Non-pigmented ciliary epithelial cell (primary cell): ENCODE results near the gene FUBP3.
"Not testable (repeated sequence)": the region's sequence is repeated elsewhere in the genome, so short reads cannot be mapped to it uniquely, and the experiment has no call there.

Experiments used
- DNase-seq: peaks from one replicate; pipeline ENCODE4 v3.0.0-alpha.2; 2010; ENCODE audit warnings: low read depth

Gene FUBP3

GRCh38 chr9:130556396-130557076 is 22.8 kb upstream of the FUBP3 start:
- DNase-seq, result no peak

- no peak for DNase-seq
Observed at GRCh38 chr9:130557077-130557468, 22.3 kb upstream of the FUBP3 start.

DNA sequence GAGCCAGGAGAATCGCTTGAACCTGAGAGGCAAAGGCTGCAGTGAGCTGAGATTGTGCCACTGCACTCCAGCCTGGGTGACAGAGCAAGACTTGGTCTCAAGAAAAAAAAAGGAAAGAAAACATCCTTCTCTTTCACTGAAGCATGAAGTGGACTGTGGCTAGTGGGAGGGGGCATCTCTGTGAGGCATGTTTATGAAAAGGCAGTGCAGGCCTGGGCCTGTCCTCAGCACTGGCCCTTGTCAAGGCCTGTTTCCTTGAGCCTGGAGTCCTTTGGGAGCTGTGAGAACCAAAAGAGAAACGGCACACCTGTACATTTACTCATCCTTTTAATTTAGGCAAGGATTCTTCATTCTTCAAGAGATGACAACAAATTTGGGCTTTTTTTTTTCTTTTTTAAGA is 18.3 kb upstream of the FUBP3 start:
- DNase-seq, result no peak

GRCh38 chr9:130562525-130562924 is 16.9 kb upstream of the FUBP3 start:
- DNase-seq, result not testable (repeated sequence)

DNA sequence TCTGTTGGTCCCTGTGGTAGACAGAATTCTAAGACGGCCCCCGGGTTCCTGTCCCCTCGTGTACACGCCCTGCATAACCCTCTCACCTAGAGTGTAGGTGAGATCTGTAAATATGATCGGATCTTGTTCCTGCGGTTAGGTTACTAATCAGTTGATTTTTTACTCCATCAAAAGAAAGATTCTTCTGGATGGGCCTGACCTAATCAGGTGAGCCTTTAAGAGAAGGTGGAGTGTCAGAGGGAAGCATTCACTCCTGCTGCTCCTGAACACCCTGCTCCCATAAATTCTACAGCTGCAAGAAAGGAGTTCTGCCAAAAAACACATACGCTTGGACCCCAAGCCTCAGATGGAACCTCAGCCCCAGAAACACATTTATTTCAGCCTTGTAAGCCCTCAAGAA is 15.6 kb upstream of the FUBP3 start:
- DNase-seq, result no peak

- DNase-seq, result no peak
Observed at GRCh38 chr9:130565792-130566191, 13.6 kb upstream of the FUBP3 start.

GRCh38 chr9:130570208-130570607 is 9.2 kb upstream of the FUBP3 start:
- DNase-seq, result no peak

DNA sequence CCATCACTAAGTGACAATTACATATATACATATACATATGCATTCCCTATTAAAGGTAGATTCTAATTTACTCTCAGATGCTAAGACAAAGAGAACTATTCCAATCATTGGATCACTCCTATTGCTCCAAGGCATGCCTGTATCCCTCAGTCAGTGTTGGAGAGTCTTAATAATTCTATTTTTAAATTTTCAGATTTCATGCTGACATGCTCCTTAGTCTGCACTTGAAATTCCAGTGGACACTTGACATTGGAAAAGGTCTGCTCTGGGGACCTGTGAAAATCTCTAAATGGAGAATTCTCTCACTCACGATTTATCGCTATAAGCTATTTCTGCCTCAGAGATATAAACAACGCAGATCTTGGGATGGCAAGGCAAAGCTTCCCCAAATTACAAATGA is 3.9 kb upstream of the FUBP3 start:
- no peak for DNase-seq

DNA sequence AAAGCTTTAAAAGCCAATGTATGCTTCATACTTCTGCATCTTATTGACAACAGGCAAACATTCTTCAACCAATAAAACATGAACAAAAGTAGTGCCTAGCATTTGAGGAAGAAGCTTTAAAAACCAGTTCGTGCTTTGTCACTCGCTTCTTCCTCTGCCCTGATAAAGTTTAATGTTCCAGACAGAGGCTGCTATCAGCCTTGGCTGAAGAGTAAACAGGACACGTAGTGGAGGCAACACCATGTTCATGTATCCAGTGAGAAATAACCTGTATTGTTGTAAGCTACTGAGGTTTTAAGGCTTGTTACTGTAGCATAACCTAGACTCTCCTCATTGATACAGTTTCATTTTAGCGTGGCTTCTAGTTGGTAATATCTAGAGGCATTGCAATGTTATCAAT is 3.2 kb upstream of the FUBP3 start:
- no peak for DNase-seq

DNA sequence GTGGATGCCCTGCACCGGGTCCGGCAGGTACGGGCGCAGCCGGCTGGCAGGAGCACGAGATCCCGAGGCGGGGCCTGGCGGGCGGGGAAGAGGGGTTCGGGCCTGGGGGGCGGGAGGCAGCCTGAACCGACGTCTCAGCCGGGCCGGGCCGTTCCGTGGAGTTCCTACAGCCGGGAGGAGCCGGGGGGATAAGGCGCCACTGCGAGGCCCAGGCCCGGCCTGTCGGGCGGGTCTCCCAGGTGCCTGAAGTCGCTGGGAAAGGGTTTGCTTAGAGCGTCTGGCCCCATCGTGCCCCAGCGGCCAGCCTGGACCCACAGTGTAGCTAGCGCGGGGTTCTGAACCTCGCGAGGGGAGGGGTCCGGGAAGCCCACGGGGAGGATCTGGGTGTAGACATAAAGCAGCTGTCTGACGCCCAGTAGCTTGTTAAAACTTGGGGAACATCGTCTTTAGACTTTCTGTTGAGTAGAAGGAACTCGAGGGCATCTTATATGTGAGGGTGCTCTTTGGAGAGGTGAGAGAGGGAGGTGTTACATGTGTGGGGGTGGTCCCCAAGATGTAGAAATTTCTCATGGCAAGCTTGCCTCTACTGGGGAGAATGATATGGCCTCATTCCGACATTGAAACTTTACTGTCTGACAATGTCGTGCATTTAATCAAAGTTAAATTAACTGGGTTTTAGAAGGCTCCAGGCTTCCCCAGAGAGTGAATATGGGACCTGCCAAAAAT is 524 bp downstream of the FUBP3 start:
- no peak for DNase-seq

DNA sequence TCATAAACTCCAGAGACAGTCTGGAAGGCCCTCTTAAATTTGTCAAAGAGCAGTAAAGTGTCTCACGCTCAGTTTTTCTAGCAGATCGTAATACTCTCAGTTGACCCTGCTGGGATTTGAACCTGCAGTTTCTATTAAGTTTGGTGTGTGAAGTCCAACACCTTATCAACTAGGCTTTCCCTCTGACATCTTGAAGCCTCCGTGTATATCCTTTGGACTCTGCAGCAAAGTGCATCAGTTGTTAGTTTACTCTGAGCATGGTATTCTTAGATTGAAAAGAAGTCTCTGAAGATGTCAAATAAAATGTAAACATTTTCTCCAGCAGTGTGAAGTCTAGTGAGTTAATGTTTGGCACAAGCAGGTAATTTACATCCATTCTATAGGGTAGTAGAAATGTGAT is 2.4 kb downstream of the FUBP3 start:
- no peak for DNase-seq

DNA sequence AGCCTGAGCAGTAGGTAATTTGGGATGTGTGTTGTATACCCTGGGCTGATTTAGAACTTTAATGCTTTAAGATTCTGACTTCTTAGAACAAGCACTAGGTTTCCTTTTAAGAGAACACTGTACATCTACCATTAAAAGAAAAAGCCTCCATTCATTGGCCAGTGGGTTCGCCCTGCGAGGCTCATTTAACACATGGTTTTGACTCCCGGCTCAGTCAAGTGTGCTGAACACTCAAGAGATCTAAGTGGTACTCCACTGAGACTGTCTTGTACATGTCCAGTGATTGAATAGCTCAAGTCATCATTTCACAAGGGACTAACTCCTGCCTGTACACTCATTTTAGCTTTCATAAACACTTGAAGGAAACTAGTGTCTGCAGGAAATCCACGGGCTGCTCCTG is 3.9 kb downstream of the FUBP3 start:
- no peak for DNase-seq

- DNase-seq, result no peak
Observed at GRCh38 chr9:130587921-130588320, 8.5 kb downstream of the FUBP3 start.

- DNase-seq, result no peak
Observed at GRCh38 chr9:130588416-130588815, 9.0 kb downstream of the FUBP3 start.

DNA sequence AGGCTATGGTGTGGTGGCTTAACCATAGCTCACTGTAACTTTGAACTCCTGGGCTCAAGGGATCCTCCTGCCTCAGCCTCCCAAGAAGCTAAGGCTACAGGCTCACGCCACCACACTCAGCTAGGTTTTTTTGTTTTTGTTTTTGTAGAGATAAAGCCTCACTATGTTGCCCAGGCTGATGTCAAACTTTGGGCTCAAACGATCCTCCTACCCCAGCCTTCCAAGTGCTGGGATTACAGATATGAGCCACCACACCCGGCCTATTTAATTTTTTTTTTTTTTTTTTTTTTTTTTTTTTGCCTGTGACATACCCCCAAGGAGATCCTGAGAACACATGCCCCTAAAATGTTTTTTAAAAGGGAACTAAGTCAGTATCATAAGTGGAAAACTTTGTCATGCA is 10.4 kb downstream of the FUBP3 start:
- no peak for DNase-seq

DNA sequence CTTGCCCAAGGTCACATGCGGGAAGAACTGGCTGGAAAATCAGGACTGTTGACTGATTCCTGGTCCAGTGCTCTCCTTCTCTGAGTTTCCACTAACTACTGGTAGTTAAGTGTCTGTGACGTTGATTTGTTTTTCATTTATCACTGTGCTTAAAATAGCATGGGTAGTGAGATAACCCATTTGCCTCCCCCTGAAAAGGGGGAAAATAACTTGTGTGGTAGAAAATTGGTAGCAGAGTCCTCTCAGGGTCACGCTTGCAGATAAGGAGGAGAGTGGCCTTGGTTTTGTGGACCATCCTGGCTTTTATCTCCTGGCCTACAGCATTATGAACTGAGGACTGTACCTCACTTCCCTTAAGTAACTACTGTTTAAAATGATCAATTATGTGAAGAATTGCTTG is 10.9 kb downstream of the FUBP3 start:
- DNase-seq, result no peak

- DNase-seq, result no peak
Observed at GRCh38 chr9:130593020-130593419, 13.6 kb downstream of the FUBP3 start.

- no peak for DNase-seq
Observed at GRCh38 chr9:130597228-130597627, 17.9 kb downstream of the FUBP3 start.

- DNase-seq, result no peak
Observed at GRCh38 chr9:130598188-130598587, 18.8 kb downstream of the FUBP3 start.

DNA sequence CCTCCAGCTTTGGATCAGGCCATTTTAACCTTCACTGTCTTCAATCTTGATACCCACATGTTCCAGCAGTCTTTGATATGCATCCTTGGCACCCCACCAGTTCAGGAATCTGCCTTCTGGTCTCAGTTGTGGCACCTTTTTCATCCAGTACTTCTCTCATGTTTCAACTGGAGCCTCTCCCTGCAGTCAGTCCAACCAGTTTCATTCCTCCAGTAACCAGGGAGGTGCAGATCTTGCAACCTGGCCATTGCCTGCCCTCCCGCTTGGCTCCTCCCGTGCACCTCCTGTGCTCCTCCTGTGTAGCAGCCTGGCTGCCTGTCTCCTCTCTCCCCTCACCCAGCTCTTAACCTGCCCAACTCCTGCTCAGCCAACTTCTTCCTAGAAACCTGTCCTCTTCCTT is 20.2 kb downstream of the FUBP3 start:
- no peak for DNase-seq

- DNase-seq, result no peak
Observed at GRCh38 chr9:130601100-130601499, 21.7 kb downstream of the FUBP3 start.

- DNase-seq, result no peak
Observed at GRCh38 chr9:130604295-130604694, 24.9 kb downstream of the FUBP3 start.

DNA sequence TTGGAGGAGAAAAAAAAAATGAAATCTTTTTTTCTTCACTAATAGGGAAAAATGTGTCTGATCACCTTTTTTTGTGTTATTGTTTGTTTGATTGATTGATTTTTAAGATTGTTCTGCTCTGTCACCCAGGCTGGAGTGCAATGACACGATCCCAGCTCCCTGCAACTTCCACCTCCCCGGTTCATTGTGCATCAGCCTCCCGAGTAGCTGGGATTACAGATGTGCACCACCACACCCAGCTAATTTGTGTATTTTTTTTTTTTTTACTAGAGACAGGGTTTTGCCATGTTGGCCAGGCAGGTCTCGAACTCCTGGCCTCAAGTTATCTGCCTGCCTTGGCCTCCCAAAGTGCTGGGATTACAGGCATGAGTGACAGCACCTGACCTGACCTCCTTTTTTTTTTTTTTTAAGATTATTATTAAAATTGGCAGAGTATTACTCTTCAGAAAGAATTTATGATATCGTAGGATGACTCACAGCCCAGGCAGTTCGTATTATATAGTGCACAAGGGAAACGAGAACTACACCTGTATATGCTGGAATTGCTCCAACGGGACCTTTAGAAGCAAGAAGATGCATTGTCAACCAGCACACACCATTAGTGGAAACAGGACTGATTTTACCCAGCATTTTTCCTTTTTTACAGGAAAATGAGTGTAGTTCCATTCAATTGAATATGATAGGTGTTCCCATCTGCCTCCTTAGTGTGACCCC is 27.7 kb downstream of the FUBP3 start:
- peak; percentile 2 for DNase-seq
